ENCODE results near the gene CAMK2N1.

Gene CAMK2N1

DNA sequence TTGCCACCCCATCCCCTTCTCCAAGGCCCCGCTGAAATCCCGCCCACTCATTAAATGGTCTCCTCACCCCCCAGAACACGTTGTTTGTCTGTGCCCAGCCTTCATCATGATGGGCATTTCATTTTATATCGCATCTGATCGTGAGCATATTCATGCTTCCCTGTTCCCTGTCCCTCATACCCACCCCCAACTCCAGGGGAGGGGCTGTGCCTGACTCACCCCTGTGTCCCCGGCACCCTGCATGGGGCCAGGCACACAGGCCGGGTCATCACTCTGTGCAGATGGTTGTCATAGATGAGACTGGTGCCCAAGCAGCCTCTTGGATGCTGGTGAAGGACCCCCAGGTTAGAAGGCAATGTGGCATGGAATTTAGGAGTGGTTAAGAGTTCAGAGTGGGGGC lies 11.0 kb downstream of the CAMK2N1 start:
- Histone ChIP-seq H4K8ac (ENCODE audit: low read length) (no peak overlapping the region), H3K23ac (ENCODE audit: low read length in 2 of 2) (no peak overlapping the region), H3K4me2 (ENCODE audit: low read length, poor library complexity, severe bottlenecking) (no peak overlapping the region), H4K91ac (ENCODE audit: low read length) (no peak overlapping the region), H3K4me3 (ENCODE audit: insufficient read depth in 1 of 2, low read depth in 1 of 2, low read length in 2 of 2) (no peak overlapping the region), H3K9ac (ENCODE audit: low read length) (peak overlapping the region; percentile 9), H2AK5ac (ENCODE audit: low read length, severe bottlenecking) (peak overlapping the region; percentile 29), H2BK12ac (ENCODE audit: low read length in 2 of 2) (no peak overlapping the region), H3K9me3 (ENCODE audit: control insufficient read depth, low read length) (no peaks in the 10 kb centered on the region), H3K4me1 (ENCODE audit: control insufficient read depth, insufficient read depth, low read depth, low read length) (peaks cover 38% of the 10 kb centered on the region), H3K36me3 (ENCODE audit: control insufficient read depth in 1 of 2, insufficient read depth in 2 of 2, low read depth in 1 of 2, low read length in 2 of 2) (no peaks in the 10 kb centered on the region), H3K79me1 (replicated peaks; ENCODE audit: low read length, poor library complexity, severe bottlenecking) (peaks cover 4% of the 10 kb centered on the region), H2BK15ac (ENCODE audit: low read depth, poor library complexity, severe bottlenecking) (no peak overlapping the region), H3K27ac (ENCODE audit: low read length, poor library complexity, severe bottlenecking) (no peak overlapping the region), H3K27me3 (ENCODE audit: control insufficient read depth in 1 of 2, insufficient read depth in 1 of 2, low read length in 2 of 2) (no peaks in the 10 kb centered on the region), H2BK5ac (ENCODE audit: low read depth, low read length, poor library complexity, severe bottlenecking) (no peak overlapping the region), H2AFZ (ENCODE audit: low read depth, low read length) (no peak overlapping the region), H3K4ac (ENCODE audit: low read depth in 1 of 2, low read length in 2 of 2) (no peak overlapping the region), H2BK120ac (ENCODE audit: low read depth, low read length) (no peak overlapping the region), H3K18ac (ENCODE audit: low read depth in 1 of 2, low read length in 2 of 2) (no peak overlapping the region), H3K14ac (ENCODE audit: low read length in 2 of 2) (peak overlapping the region in 1 of 2 experiments; percentile 79)
- no peak for DNase-seq
- WGBS, result 64% methylated on average over 7 of the region's 7 CpGs

DNA sequence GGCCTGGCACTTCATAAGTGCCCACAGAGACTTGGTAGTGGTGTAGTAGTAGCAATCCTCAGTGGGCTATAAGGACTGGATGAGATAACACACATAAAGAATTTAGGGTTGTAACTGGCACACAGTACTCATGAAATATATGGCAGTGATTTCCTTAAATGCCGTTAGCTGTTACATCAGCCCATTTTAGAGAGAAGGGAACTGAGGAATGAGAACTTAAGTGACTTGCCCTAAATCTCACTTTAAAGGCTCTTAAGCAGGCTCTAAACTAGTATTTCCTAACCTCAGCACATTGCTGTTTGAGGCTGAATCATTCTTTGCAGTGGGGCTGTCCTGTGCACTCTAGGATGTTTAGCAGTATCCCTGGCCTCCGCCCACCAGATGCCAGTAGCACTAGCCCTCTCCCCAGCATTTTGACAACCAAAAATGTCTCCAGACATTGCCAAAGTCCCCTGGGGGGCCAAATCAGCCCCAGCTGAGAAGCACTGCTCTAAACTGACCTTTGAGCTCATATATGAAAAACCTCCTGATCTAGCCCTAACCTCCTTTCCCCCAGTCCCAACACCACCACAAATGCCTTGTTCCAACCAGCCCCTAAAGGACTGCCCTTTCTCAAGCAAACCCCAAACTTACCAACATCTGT lies 11.6 kb downstream of the CAMK2N1 start:
- H2BK12ac ChIP-seq (ENCODE audit: low read length in 2 of 2), result no peak overlapping the region
- H3K4me3 ChIP-seq (ENCODE audit: insufficient read depth in 1 of 2, low read depth in 1 of 2, low read length in 2 of 2), result no peak overlapping the region
- peaks cover 36% of the 10 kb centered on the region for H3K4me1 ChIP-seq (ENCODE audit: control insufficient read depth, insufficient read depth, low read depth, low read length)
- H4K8ac ChIP-seq (ENCODE audit: low read length), result no peak overlapping the region
- H3K18ac ChIP-seq (ENCODE audit: low read depth in 1 of 2, low read length in 2 of 2), result no peak overlapping the region
- no peak for DNase-seq
- H2AFZ ChIP-seq (ENCODE audit: low read depth, low read length), result no peak overlapping the region
- no peak overlapping the region for H3K14ac ChIP-seq (ENCODE audit: low read length in 2 of 2)
- peak overlapping the region; percentile 9 for H3K9ac ChIP-seq (ENCODE audit: low read length)
- H2AK5ac ChIP-seq (ENCODE audit: low read length, severe bottlenecking), result no peak overlapping the region
- H3K27me3 ChIP-seq (ENCODE audit: control insufficient read depth in 1 of 2, insufficient read depth in 1 of 2, low read length in 2 of 2), result no peaks in the 10 kb centered on the region
- H3K79me1 ChIP-seq (replicated peaks; ENCODE audit: low read length, poor library complexity, severe bottlenecking), result peaks cover 4% of the 10 kb centered on the region
- H2BK5ac ChIP-seq (ENCODE audit: low read depth, low read length, poor library complexity, severe bottlenecking), result no peak overlapping the region
- H3K9me3 ChIP-seq (ENCODE audit: control insufficient read depth, low read length), result no peaks in the 10 kb centered on the region
- no peak overlapping the region for H3K4ac ChIP-seq (ENCODE audit: low read depth in 1 of 2, low read length in 2 of 2)
- 84% methylated on average over 2 of the region's 2 CpGs for WGBS
- H3K27ac ChIP-seq (ENCODE audit: low read length, poor library complexity, severe bottlenecking), result no peak overlapping the region
- no peak overlapping the region for H3K23ac ChIP-seq (ENCODE audit: low read length in 2 of 2)
- no peak overlapping the region for H4K91ac ChIP-seq (ENCODE audit: low read length)
- no peak overlapping the region for H2BK120ac ChIP-seq (ENCODE audit: low read depth, low read length)
- no peak overlapping the region for H2BK15ac ChIP-seq (ENCODE audit: low read depth, poor library complexity, severe bottlenecking)
- H3K36me3 ChIP-seq (ENCODE audit: control insufficient read depth in 1 of 2, insufficient read depth in 2 of 2, low read depth in 1 of 2, low read length in 2 of 2), result no peaks in the 10 kb centered on the region
- no peak overlapping the region for H3K4me2 ChIP-seq (ENCODE audit: low read length, poor library complexity, severe bottlenecking)

- 94% methylated on average over 2 of the region's 4 CpGs for WGBS
Observed at GRCh38 chr1:20473894-20474293, 12.1 kb downstream of the CAMK2N1 start.

DNA sequence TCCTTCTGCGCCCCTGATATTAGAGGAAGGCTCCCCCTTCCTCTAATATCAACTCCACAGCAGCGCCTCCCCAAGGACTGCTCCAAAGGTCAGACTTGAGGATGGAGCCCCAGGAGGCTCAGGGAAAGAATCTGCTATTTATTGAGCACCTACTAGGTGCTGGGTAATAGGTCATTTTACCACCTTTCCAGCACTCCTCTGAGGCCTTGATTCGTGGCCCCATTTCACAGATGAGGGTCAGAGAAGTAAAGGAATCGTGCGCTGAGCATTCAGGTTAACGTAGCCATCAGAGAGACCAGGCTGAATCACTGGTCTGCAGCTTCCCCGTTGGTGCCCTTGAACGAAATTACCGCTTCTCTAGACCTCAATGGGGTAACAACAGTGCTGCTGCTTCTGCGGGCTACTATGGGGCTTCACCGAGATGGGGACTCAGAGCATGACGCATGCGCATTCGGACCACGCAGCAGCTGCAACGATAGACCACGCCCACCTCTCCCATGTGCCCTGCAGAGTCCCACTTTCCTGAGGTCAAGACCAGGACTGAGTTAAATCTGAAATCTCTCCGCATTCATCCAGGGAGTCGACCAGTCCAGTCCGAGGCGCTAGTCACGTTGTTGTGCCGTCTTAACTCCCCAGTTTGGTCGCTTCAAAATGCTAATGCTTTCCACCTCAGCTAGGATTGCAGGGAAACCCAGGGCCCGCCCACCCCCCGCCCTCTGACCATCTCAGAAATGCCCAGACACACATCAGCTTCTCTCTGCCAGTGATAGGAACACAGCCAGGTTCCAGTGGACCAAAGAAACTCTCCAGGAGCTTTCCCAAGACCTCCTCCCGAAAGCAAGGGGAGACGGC lies 12.9 kb downstream of the CAMK2N1 start:
- Histone ChIP-seq H4K91ac (ENCODE audit: low read length) (no peak overlapping the region), H3K14ac (ENCODE audit: low read length in 2 of 2) (no peak overlapping the region), H2BK12ac (ENCODE audit: low read length in 2 of 2) (no peak overlapping the region), H3K9me3 (ENCODE audit: control insufficient read depth, low read length) (no peaks in the 10 kb centered on the region), H3K23ac (ENCODE audit: low read length in 2 of 2) (no peak overlapping the region), H3K4me1 (ENCODE audit: control insufficient read depth, insufficient read depth, low read depth, low read length) (peaks cover 30% of the 10 kb centered on the region), H2AK5ac (ENCODE audit: low read length, severe bottlenecking) (no peak overlapping the region), H3K4me3 (ENCODE audit: insufficient read depth in 1 of 2, low read depth in 1 of 2, low read length in 2 of 2) (peak overlapping the region in 1 of 2 experiments; percentile 16), H2BK5ac (ENCODE audit: low read depth, low read length, poor library complexity, severe bottlenecking) (no peak overlapping the region), H3K79me1 (replicated peaks; ENCODE audit: low read length, poor library complexity, severe bottlenecking) (no peaks in the 10 kb centered on the region), H2BK15ac (ENCODE audit: low read depth, poor library complexity, severe bottlenecking) (no peak overlapping the region), H3K4ac (ENCODE audit: low read depth in 1 of 2, low read length in 2 of 2) (no peak overlapping the region), H3K27ac (ENCODE audit: low read length, poor library complexity, severe bottlenecking) (no peak overlapping the region), H3K27me3 (ENCODE audit: control insufficient read depth in 1 of 2, insufficient read depth in 1 of 2, low read length in 2 of 2) (peaks cover 6 to 12% of the 10 kb centered on the region in 2 experiments), H4K8ac (ENCODE audit: low read length) (peak overlapping the region; percentile 59), H3K18ac (ENCODE audit: low read depth in 1 of 2, low read length in 2 of 2) (peak overlapping the region in 1 of 2 experiments; percentile 0), H3K36me3 (ENCODE audit: control insufficient read depth in 1 of 2, insufficient read depth in 2 of 2, low read depth in 1 of 2, low read length in 2 of 2) (no peaks in the 10 kb centered on the region), H3K9ac (ENCODE audit: low read length) (no peak overlapping the region), H2BK120ac (ENCODE audit: low read depth, low read length) (no peak overlapping the region), H3K4me2 (ENCODE audit: low read length, poor library complexity, severe bottlenecking) (peak overlapping the region; percentile 51), H2AFZ (ENCODE audit: low read depth, low read length) (no peak overlapping the region)
- DNase-seq, result peak; percentile 66
- WGBS, result 32% methylated on average over 28 of the region's 28 CpGs

More at GRCh38 chr1:20473894-20474293, 12.1 kb downstream of the CAMK2N1 start:
- H3K4me1 ChIP-seq (ENCODE audit: control insufficient read depth, insufficient read depth, low read depth, low read length), result peaks cover 34% of the 10 kb centered on the region
- H2BK15ac ChIP-seq (ENCODE audit: low read depth, poor library complexity, severe bottlenecking), result no peak overlapping the region
- no peak overlapping the region for H3K4me2 ChIP-seq (ENCODE audit: low read length, poor library complexity, severe bottlenecking)
- H2BK5ac ChIP-seq (ENCODE audit: low read depth, low read length, poor library complexity, severe bottlenecking), result no peak overlapping the region
- H2AK5ac ChIP-seq (ENCODE audit: low read length, severe bottlenecking), result no peak overlapping the region
- no peak overlapping the region for H3K9ac ChIP-seq (ENCODE audit: low read length)
- H3K27me3 ChIP-seq (ENCODE audit: control insufficient read depth in 1 of 2, insufficient read depth in 1 of 2, low read length in 2 of 2), result peaks cover 0 to 4% of the 10 kb centered on the region in 2 experiments
- no peak overlapping the region for H3K18ac ChIP-seq (ENCODE audit: low read depth in 1 of 2, low read length in 2 of 2)
- no peak overlapping the region for H3K23ac ChIP-seq (ENCODE audit: low read length in 2 of 2)
- no peak for DNase-seq
- no peak overlapping the region for H3K4ac ChIP-seq (ENCODE audit: low read depth in 1 of 2, low read length in 2 of 2)
- H2AFZ ChIP-seq (ENCODE audit: low read depth, low read length), result no peak overlapping the region
- no peak overlapping the region for H2BK12ac ChIP-seq (ENCODE audit: low read length in 2 of 2)
- H3K36me3 ChIP-seq (ENCODE audit: control insufficient read depth in 1 of 2, insufficient read depth in 2 of 2, low read depth in 1 of 2, low read length in 2 of 2), result no peaks in the 10 kb centered on the region
- no peak overlapping the region for H3K27ac ChIP-seq (ENCODE audit: low read length, poor library complexity, severe bottlenecking)
- H3K79me1 ChIP-seq (replicated peaks; ENCODE audit: low read length, poor library complexity, severe bottlenecking), result peaks cover 4% of the 10 kb centered on the region
- H3K14ac ChIP-seq (ENCODE audit: low read length in 2 of 2), result no peak overlapping the region
- no peak overlapping the region for H4K91ac ChIP-seq (ENCODE audit: low read length)
- no peak overlapping the region for H3K4me3 ChIP-seq (ENCODE audit: insufficient read depth in 1 of 2, low read depth in 1 of 2, low read length in 2 of 2)
- H2BK120ac ChIP-seq (ENCODE audit: low read depth, low read length), result no peak overlapping the region
- H4K8ac ChIP-seq (ENCODE audit: low read length), result no peak overlapping the region
- H3K9me3 ChIP-seq (ENCODE audit: control insufficient read depth, low read length), result no peaks in the 10 kb centered on the region
